GM19240 (cell line): ENCODE measurements around the gene AGBL4.

Source experiments
- DNase-seq: peaks from one replicate; pipeline ENCODE4 v3.0.0; 2011; ENCODE audit warnings: low spot score; ENCODE audit not compliant: insufficient read length

AGBL4 gene

GRCh38 chr1:48665708-48666407 is 1357.9 kb downstream of the AGBL4 start:
- no peak for DNase-seq

- no peak for DNase-seq
Observed at GRCh38 chr1:48661726-48662463, 1361.9 kb downstream of the AGBL4 start.

- no peak for DNase-seq
Observed at GRCh38 chr1:48659801-48660200, 1364.0 kb downstream of the AGBL4 start.

GRCh38 chr1:48657413-48657812 is 1366.3 kb downstream of the AGBL4 start:
- DNase-seq = no peak

GRCh38 chr1:48654606-48655210 is 1369.0 kb downstream of the AGBL4 start:
- no peak for DNase-seq

GRCh38 chr1:48652334-48652733 is 1371.4 kb downstream of the AGBL4 start:
- DNase-seq = no peak

GRCh38 chr1:48649880-48650279 is 1373.9 kb downstream of the AGBL4 start:
- no peak for DNase-seq

- DNase-seq = no peak
Observed at GRCh38 chr1:48645883-48646282, 1377.9 kb downstream of the AGBL4 start.

GRCh38 chr1:48644905-48645605 is 1378.7 kb downstream of the AGBL4 start:
- DNase-seq = no peak

GRCh38 chr1:48644190-48644900 is 1379.4 kb downstream of the AGBL4 start:
- DNase-seq = no peak

GRCh38 chr1:48643193-48643592 is 1380.6 kb downstream of the AGBL4 start:
- DNase-seq = no peak

- no peak for DNase-seq
Observed at GRCh38 chr1:48640836-48641492, 1382.8 kb downstream of the AGBL4 start.

- DNase-seq = no peak
Observed at GRCh38 chr1:48629867-48630266, 1393.9 kb downstream of the AGBL4 start.

- DNase-seq = no peak
Observed at GRCh38 chr1:48627486-48627885, 1396.3 kb downstream of the AGBL4 start.

GRCh38 chr1:48619539-48619938 is 1404.2 kb downstream of the AGBL4 start:
- DNase-seq = no peak

- no peak for DNase-seq
Observed at GRCh38 chr1:48617252-48617651, 1406.5 kb downstream of the AGBL4 start.

GRCh38 chr1:48616710-48617109 is 1407.0 kb downstream of the AGBL4 start:
- DNase-seq = no peak

- DNase-seq = no peak
Observed at GRCh38 chr1:48611841-48612240, 1411.9 kb downstream of the AGBL4 start.

GRCh38 chr1:48610628-48611542 is 1412.9 kb downstream of the AGBL4 start:
- DNase-seq = no peak

- DNase-seq = no peak
Observed at GRCh38 chr1:48608882-48609281, 1414.9 kb downstream of the AGBL4 start.
